Measurements from ENCODE around the gene GVQW3. TPM values are rescaled to one million over a fixed set of nuclear protein-coding genes. Genes with fewer than 3 reads are reported as not detected.

Gene GVQW3
- 1 to 10 TPM; 1.1 to 2.5 TPM for total RNA-seq

GRCh38 chr11:76380977-76381719 lies at the start of gene GVQW3, which contains the start of gene THAP12:
Gene GVQW3 (plus strand): TSS chr11:76381323. CDS start chr11:76381829, 506 bp downstream.
Gene THAP12 (minus strand): TSS chr11:76381132. CDS start chr11:76380836, 296 bp downstream.
- intact Hi-C loops (cut with DNase I): loop anchor here (5.0 kb wide), 1 partner anchor 61 kb away; no protein-coding TSS in a partner anchor
- no peaks in the 10 kb centered on the region for H3K9me3 ChIP-seq
- H3K4me1 ChIP-seq (replicated peaks): no peaks in the 10 kb centered on the region

DNA sequence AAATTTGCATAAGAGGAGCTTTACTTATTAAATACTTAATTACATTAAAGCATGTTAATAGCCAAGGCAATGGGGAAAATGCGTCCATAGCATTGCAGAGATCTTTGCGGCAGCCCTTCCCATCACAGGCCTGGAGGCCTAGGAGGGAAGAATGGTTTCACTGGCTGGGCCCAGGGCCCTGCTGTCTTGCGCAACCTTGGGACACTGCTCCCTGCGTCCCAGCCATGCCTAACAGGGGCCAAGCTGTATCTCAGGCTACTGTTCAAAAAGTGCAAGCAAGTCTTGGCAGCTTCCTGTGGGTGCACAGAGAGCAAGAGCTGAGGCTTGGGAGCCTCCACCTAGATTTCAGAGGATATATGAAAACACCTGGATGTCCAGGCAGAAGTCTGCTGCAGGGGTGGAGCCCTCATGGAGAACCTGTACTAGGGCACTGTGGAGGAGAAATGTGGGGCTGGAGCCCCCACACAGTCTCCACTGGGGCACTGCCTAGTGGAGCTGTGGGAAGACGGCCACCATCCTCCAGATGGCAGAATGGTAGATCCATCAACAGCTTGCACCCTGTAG lies 46.2 kb upstream of the GVQW3 start:
- intact Hi-C loops (cut with DNase I): no loop called here
- Histone ChIP-seq H3K4me1 (replicated peaks) (no peaks in the 10 kb centered on the region), H3K27ac (no peak overlapping the region), H3K36me3 (no peaks in the 10 kb centered on the region), H3K4me3 (no peak overlapping the region), H3K27me3 (replicated peaks; ENCODE audit: insufficient read depth) (no peaks in the 10 kb centered on the region), H3K9me3 (no peaks in the 10 kb centered on the region)
- WGBS: 91% methylated on average over 5 of the region's 5 CpGs
- no peak for TF ChIP-seq CTCF (IDR thresholded peaks at IDR 0.05)
- TF ChIP-seq POLR2A (IDR thresholded peaks at IDR 0.05): no peak
- no peak for TF ChIP-seq POLR2AphosphoS5 (IDR thresholded peaks at IDR 0.05)
- no peak for DNase-seq (ENCODE audit: low spot score)

More at GRCh38 chr11:76380977-76381719, at the start of gene GVQW3, which contains the start of gene THAP12:
- no peaks in the 10 kb centered on the region for H3K36me3 ChIP-seq
- WGBS: under 1% methylated on average over 52 of the region's 69 CpGs
- peak within 1 kb of the TSS; percentile 76 to 77 for H3K27ac ChIP-seq
- peak; percentile 99 for TF ChIP-seq POLR2AphosphoS5 (IDR thresholded peaks at IDR 0.05)
- TF ChIP-seq POLR2A (IDR thresholded peaks at IDR 0.05): peak; percentile 84
- TF ChIP-seq CTCF (IDR thresholded peaks at IDR 0.05): peak in 1 of 4 experiments; percentile 27
- H3K27me3 ChIP-seq (replicated peaks; ENCODE audit: insufficient read depth): no peaks in the 10 kb centered on the region
- DNase-seq (ENCODE audit: low spot score): peak; percentile 96
- peak within 1 kb of the TSS; percentile 81 to 87 for H3K4me3 ChIP-seq

DNA sequence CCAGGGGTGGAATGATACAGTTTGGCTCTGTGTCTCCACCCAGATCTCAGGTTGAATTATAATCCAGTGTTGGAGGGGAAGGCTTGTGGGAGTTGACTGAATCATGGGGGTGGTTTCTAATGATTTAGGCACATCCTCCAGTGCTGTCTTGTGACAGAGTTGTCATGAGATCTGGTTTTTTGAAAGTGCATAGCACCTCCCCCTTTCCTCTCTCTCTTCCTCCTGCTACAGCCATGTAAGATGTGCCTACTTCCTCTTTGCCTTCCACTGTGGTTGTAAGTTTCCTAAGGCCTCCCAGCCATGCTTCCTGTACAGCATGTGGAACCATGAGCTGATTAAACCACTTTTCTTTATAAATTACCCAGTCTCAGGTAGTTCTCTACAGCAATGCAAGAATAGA lies 45.3 kb upstream of the GVQW3 start:
- Histone ChIP-seq H3K27ac (no peak overlapping the region), H3K36me3 (no peaks in the 10 kb centered on the region), H3K9me3 (no peaks in the 10 kb centered on the region), H3K27me3 (replicated peaks; ENCODE audit: insufficient read depth) (no peaks in the 10 kb centered on the region), H3K4me3 (no peak overlapping the region), H3K4me1 (replicated peaks) (no peaks in the 10 kb centered on the region)
- no peak for DNase-seq (ENCODE audit: low spot score)
- intact Hi-C loops (cut with DNase I): no loop called here
- no peak for TF ChIP-seq POLR2A (IDR thresholded peaks at IDR 0.05)
- no peak for TF ChIP-seq CTCF (IDR thresholded peaks at IDR 0.05)
- no peak for TF ChIP-seq POLR2AphosphoS5 (IDR thresholded peaks at IDR 0.05)

GRCh38 chr11:76336597-76336996 lies 44.5 kb upstream of the GVQW3 start:
- no peak for DNase-seq (ENCODE audit: low spot score)

More at GRCh38 chr11:76336597-76336996, 44.5 kb upstream of the GVQW3 start:
- Histone ChIP-seq H3K4me1 (replicated peaks) (no peaks in the 10 kb centered on the region), H3K36me3 (no peaks in the 10 kb centered on the region), H3K27ac (no peak overlapping the region), H3K27me3 (replicated peaks; ENCODE audit: insufficient read depth) (no peaks in the 10 kb centered on the region), H3K9me3 (no peaks in the 10 kb centered on the region), H3K4me3 (no peak overlapping the region)
- intact Hi-C loops (cut with DNase I): no loop called here
- no peak for TF ChIP-seq CTCF (IDR thresholded peaks at IDR 0.05)
- TF ChIP-seq POLR2A (IDR thresholded peaks at IDR 0.05): no peak
- TF ChIP-seq POLR2AphosphoS5 (IDR thresholded peaks at IDR 0.05): no peak
- 87% methylated on average over 2 of the region's 2 CpGs for WGBS
